ENCODE measurements around the gene OSGIN1. TPM values are rescaled to one million over a fixed set of nuclear protein-coding genes. Genes with fewer than 3 reads are reported as not detected.

The OSGIN1 gene
- total RNA-seq, 1 donor: 4.1 TPM

- no peaks in the 10 kb centered on the region for H3K4me1 ChIP-seq (ENCODE audit: insufficient read depth, low read length)
- H3K4me3 ChIP-seq (ENCODE audit: low read length): no peak overlapping the region
- H3K27me3 ChIP-seq (ENCODE audit: insufficient read depth, low read length): no peaks in the 10 kb centered on the region
- no peaks in the 10 kb centered on the region for H3K9me3 ChIP-seq (ENCODE audit: low read depth, low read length)
Observed at GRCh38 chr16:84005391-84005790, 52.4 kb downstream of the OSGIN1 start.

- Histone ChIP-seq H3K4me1 (ENCODE audit: insufficient read depth, low read length) (no peaks in the 10 kb centered on the region), H3K9me3 (ENCODE audit: low read depth, low read length) (no peaks in the 10 kb centered on the region), H3K4me3 (ENCODE audit: low read length) (no peak overlapping the region), H3K27me3 (ENCODE audit: insufficient read depth, low read length) (no peaks in the 10 kb centered on the region)
Observed at GRCh38 chr16:84007520-84007919, 54.5 kb downstream of the OSGIN1 start.

GRCh38 chr16:84007965-84008364 is 54.9 kb downstream of the OSGIN1 start:
- H3K4me3 ChIP-seq (ENCODE audit: low read length): no peak overlapping the region
- H3K27me3 ChIP-seq (ENCODE audit: insufficient read depth, low read length): no peaks in the 10 kb centered on the region
- H3K9me3 ChIP-seq (ENCODE audit: low read depth, low read length): no peaks in the 10 kb centered on the region
- no peaks in the 10 kb centered on the region for H3K4me1 ChIP-seq (ENCODE audit: insufficient read depth, low read length)

GRCh38 chr16:84009282-84009681 is 56.2 kb downstream of the OSGIN1 start:
- Histone ChIP-seq H3K4me1 (ENCODE audit: insufficient read depth, low read length) (peaks cover 5% of the 10 kb centered on the region), H3K27me3 (ENCODE audit: insufficient read depth, low read length) (no peaks in the 10 kb centered on the region), H3K9me3 (ENCODE audit: low read depth, low read length) (no peaks in the 10 kb centered on the region), H3K4me3 (ENCODE audit: low read length) (no peak overlapping the region)

- H3K4me1 ChIP-seq (ENCODE audit: insufficient read depth, low read length): peaks cover 8% of the 10 kb centered on the region
- H3K27me3 ChIP-seq (ENCODE audit: insufficient read depth, low read length): no peaks in the 10 kb centered on the region
- H3K9me3 ChIP-seq (ENCODE audit: low read depth, low read length): no peaks in the 10 kb centered on the region
- no peak overlapping the region for H3K4me3 ChIP-seq (ENCODE audit: low read length)
Observed at GRCh38 chr16:84013787-84014569, 60.9 kb downstream of the OSGIN1 start.

DNA sequence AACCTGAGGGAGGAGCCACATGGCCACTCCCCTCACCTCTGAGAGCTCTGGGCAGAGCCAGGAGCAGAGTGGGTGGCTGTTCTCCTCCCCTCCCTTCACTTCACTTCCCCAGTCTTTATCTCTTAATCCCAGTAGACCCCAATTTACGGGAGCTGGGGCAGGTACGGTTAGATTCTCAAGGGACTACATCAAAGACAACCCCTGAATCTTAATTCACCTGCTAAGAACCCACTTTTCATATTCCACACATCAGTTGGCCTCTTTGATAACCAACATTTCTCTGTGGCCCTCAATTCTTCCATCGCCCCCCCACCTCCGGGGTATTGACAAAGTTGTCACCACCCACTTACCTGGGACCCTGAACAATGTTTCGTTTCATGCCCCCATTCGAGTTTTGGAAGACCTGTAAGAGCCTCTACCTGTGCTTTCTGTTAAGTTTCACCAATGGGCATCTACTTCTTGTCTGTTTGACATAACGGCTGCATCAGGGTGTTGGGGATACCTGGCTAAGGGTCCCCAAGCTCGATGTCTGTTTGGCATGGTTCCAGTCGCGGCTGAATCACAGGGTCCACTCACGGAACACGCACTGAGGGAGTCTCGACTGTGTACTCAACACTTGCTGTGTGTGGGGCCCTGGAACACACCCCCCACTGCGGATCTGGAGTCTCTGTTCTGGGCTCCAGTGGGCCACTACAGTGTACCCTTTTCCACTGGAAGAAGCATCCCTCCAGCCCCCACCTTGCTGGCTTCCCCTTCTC is 61.7 kb downstream of the OSGIN1 start:
- Histone ChIP-seq H3K9me3 (ENCODE audit: low read depth, low read length) (no peaks in the 10 kb centered on the region), H3K27me3 (ENCODE audit: insufficient read depth, low read length) (no peaks in the 10 kb centered on the region), H3K4me3 (ENCODE audit: low read length) (no peak overlapping the region), H3K4me1 (ENCODE audit: insufficient read depth, low read length) (peaks cover 8% of the 10 kb centered on the region)

- Histone ChIP-seq H3K27me3 (ENCODE audit: insufficient read depth, low read length) (no peaks in the 10 kb centered on the region), H3K4me1 (ENCODE audit: insufficient read depth, low read length) (peaks cover 8% of the 10 kb centered on the region), H3K4me3 (ENCODE audit: low read length) (no peak overlapping the region), H3K9me3 (ENCODE audit: low read depth, low read length) (no peaks in the 10 kb centered on the region)
Observed at GRCh38 chr16:84015399-84015798, 62.4 kb downstream of the OSGIN1 start.

Other genes with a start within 250 kb of the OSGIN1 start
- 14.4 TPM for gene HSBP1, start 145.3 kb upstream of the OSGIN1 start, total RNA-seq
- gene MLYCD, start 54.1 kb upstream of the OSGIN1 start, total RNA-seq: 2.9 TPM
- not detected for gene NECAB2, start 15.0 kb downstream of the OSGIN1 start, total RNA-seq
- not detected for gene SLC38A8, start 89.6 kb downstream of the OSGIN1 start, total RNA-seq
- gene MBTPS1, start 163.7 kb downstream of the OSGIN1 start, total RNA-seq: 89.3 TPM
- gene HSDL1, start 191.9 kb downstream of the OSGIN1 start, total RNA-seq: 12.0 TPM
- gene DNAAF1, start 192.1 kb downstream of the OSGIN1 start, total RNA-seq: 25.3 TPM
- 21.3 TPM for gene TAF1C, start 233.8 kb downstream of the OSGIN1 start, total RNA-seq
- not detected for gene ADAD2, start 237.9 kb downstream of the OSGIN1 start, total RNA-seq

Data from mononuclear cell (primary cell).